Large intestine (tissue), 3 donors: ENCODE results near the gene GPHN. TPM values are rescaled to one million over a fixed set of nuclear protein-coding genes. Genes with fewer than 3 reads are reported as not detected.
A peak's percentile ranks its signal among the peaks of the same experiment; 100 is the strongest.

Experiments used
- DNase-seq, 2 donors: peaks; one replicate each; pipeline versions ENCODE4 v3.0.0 to v3.0.0-alpha.2; 2013
- H3K27ac ChIP-seq: one replicate; pipeline ENCODE4 v1.5.1; 2013; ENCODE audit warnings: low read length
- H3K27me3 ChIP-seq: 2 replicates; pipeline ENCODE4 v1.6.1; 2013; ENCODE audit warnings: low read length; ENCODE audit not compliant: control insufficient read depth, insufficient read depth
- H3K36me3 ChIP-seq: 2 replicates; pipeline ENCODE4 v1.6.1; 2013; ENCODE audit warnings: low read length; ENCODE audit not compliant: control insufficient read depth, insufficient read depth
- H3K4me1 ChIP-seq: one replicate; pipeline ENCODE4 v1.6.1; 2013; ENCODE audit warnings: low read length; ENCODE audit not compliant: control insufficient read depth, insufficient read depth
- H3K4me3 ChIP-seq: one replicate; pipeline ENCODE4 v1.5.1; 2013; ENCODE audit warnings: low read length
- H3K9me3 ChIP-seq: one replicate; pipeline ENCODE4 v1.6.1; 2013; ENCODE audit warnings: mild to moderate bottlenecking, low read depth, low read length, moderate library complexity; ENCODE audit not compliant: control insufficient read depth
- WGBS: methylation state at CpG from one replicate; pipeline ENCODE4 v1.1.5; 2013; ENCODE audit warnings: low lambda C conversion rate; ENCODE audit not compliant: insufficient coverage; 5-methylcytosine and 5-hydroxymethylcytosine counted together
- polyA plus RNA-seq: library from polyadenylated mRNA; unstranded; fragments of 120-200 nt; gene quantifications from one replicate; pipeline ENCODE4 v1.2.1, GENCODE V29; 2013

GPHN gene
- polyA plus RNA-seq, 1 donor = 26.1 TPM

- peaks cover 4% of the 10 kb centered on the region for H3K36me3 ChIP-seq
Observed at GRCh38 chr14:67133595-67134441, 625.9 kb downstream of the GPHN start.

DNA sequence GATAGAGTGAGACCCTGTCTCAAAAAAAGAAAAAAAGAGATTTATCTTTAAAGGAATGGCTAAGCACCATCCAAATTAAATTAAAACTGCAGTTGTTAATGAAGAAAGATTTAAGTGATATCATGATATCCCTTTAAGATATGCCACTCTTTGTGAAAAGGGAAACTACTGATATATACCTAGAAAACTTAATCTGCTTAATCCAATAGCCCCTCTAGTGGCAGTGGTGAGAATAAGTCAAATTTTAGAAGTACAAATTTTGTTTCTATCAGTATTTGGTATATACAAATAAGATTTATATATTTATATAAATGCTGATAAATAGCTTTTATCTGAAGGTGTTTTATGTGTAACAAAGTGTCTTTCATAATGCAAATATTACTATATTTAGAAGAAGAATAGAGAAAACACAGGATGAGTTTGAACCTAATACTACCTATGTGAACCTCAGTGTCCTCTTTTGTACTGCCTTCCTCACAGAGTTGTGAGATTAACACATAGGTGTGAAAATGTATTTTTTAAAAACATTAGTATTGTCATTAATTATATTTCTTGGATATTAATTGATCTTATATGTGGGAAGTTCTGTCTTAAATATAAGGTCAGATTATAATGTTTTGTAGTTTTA is 629.9 kb downstream of the GPHN start:
- H3K27me3 ChIP-seq = no peaks in the 10 kb centered on the region
- H3K9me3 ChIP-seq = no peaks in the 10 kb centered on the region
- H3K36me3 ChIP-seq = peaks cover 2% of the 10 kb centered on the region
- H3K4me3 ChIP-seq = no peak overlapping the region
- peaks cover 2% of the 10 kb centered on the region for H3K4me1 ChIP-seq
- no peak for DNase-seq
- H3K27ac ChIP-seq = no peak overlapping the region

More at GRCh38 chr14:67133595-67134441, 625.9 kb downstream of the GPHN start:
- H3K4me1 ChIP-seq = no peaks in the 10 kb centered on the region
- no peaks in the 10 kb centered on the region for H3K9me3 ChIP-seq
- 83% methylated on average over 3 of the region's 3 CpGs for WGBS
- no peak for DNase-seq
- H3K4me3 ChIP-seq = no peak overlapping the region
- H3K27me3 ChIP-seq = no peaks in the 10 kb centered on the region
- H3K27ac ChIP-seq = no peak overlapping the region

- Histone ChIP-seq H3K27ac (no peak overlapping the region), H3K9me3 (no peaks in the 10 kb centered on the region), H3K36me3 (peaks cover 6% of the 10 kb centered on the region), H3K27me3 (no peaks in the 10 kb centered on the region), H3K4me1 (peaks cover 2% of the 10 kb centered on the region), H3K4me3 (no peak overlapping the region)
- WGBS = 100% methylated on average over 2 of the region's 2 CpGs
- DNase-seq = no peak
Observed at GRCh38 chr14:67140556-67140955, 632.6 kb downstream of the GPHN start.

DNA sequence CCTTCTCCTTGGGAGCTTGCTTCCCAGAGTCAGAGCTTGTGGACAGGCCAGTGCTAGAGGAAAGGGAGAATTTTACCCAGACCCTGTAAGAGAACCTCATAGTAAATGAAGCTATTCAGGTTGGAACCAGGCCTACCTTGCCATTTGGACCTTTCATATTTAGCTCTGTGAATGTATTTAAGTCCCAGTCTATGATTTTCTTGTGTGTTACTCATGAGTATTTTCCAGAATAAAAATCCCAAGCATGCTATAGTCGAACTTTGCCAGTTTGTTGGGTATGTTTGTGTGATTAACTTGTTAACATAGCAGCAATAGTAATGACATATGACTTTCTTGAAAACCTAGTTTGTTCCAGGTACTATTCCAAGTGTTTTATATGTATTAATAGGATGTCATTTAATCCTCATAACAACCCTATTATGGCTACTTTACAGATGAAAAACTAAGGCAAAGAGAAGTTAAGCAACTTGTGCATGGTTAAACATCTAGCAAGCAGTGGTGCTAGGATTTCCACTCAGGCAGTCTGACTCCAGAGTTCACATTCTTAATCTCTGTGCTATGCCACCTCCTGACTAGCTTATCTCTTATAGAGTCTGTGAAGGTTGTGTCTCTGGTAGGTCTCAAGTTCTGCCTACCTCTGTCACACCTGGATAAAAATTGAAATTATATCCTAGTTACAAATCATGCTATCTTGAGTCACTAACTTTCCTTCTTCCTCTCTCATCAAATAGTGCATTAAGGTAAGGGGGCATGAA is 633.4 kb downstream of the GPHN start:
- WGBS = no CpG with 5 or more reads among the region's 1 CpG
- H3K27ac ChIP-seq = peak overlapping the region; percentile 57

DNA sequence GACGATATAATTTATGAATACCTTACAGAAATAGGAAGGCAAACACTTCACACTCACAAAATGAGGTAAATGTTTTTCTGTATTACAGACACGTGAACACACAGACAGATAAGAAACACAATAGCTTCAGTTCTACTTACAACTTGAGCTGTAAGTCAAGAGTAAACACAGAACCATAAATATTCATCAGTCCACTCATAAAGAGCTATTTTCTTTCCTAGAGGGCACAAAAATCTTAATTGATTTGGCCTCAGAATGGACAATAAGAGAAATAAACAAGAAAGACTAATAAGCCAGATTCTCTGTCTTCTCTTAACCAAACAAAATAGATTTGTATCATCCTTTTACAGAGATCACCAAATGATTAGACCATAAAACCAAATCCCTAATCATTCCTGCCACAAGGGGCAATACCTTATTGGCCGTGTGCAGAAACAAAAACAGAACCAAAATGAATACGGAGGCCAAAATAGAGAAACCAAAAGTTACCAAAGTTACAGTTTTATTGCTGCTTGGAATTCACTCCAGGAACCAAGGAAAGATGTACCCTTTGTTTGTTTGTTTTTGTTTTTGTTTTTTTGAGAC is 643.2 kb downstream of the GPHN start:
- no peaks in the 10 kb centered on the region for H3K27me3 ChIP-seq
- no peaks in the 10 kb centered on the region for H3K4me1 ChIP-seq
- no peak overlapping the region for H3K4me3 ChIP-seq
- WGBS = 71% methylated on average over 3 of the region's 4 CpGs
- DNase-seq = no peak
- H3K36me3 ChIP-seq = no peaks in the 10 kb centered on the region
- H3K27ac ChIP-seq = no peak overlapping the region
- H3K9me3 ChIP-seq = no peaks in the 10 kb centered on the region

More for the DNA sequence above, 633.4 kb downstream of the GPHN start:
- DNase-seq = peak; percentile 53 to 77
- Histone ChIP-seq H3K9me3 (no peaks in the 10 kb centered on the region), H3K36me3 (peaks cover 6% of the 10 kb centered on the region), H3K4me1 (peaks cover 2% of the 10 kb centered on the region), H3K4me3 (no peak overlapping the region), H3K27me3 (no peaks in the 10 kb centered on the region)

- Histone ChIP-seq H3K36me3 (no peaks in the 10 kb centered on the region), H3K4me3 (no peak overlapping the region), H3K27ac (no peak overlapping the region), H3K9me3 (no peaks in the 10 kb centered on the region), H3K4me1 (no peaks in the 10 kb centered on the region), H3K27me3 (no peaks in the 10 kb centered on the region)
- DNase-seq = no peak
Observed at GRCh38 chr14:67158566-67158965, 650.6 kb downstream of the GPHN start.

- H3K4me3 ChIP-seq = no peak overlapping the region
- H3K9me3 ChIP-seq = no peaks in the 10 kb centered on the region
- H3K27me3 ChIP-seq = no peaks in the 10 kb centered on the region
- no peaks in the 10 kb centered on the region for H3K36me3 ChIP-seq
- no peak for DNase-seq
- 100% methylated on average over 1 of the region's 4 CpGs for WGBS
- H3K27ac ChIP-seq = no peak overlapping the region
- H3K4me1 ChIP-seq = no peaks in the 10 kb centered on the region
Observed at GRCh38 chr14:67162385-67162784, 654.4 kb downstream of the GPHN start.

GRCh38 chr14:67166450-67166853 is 658.5 kb downstream of the GPHN start:
- Histone ChIP-seq H3K36me3 (no peaks in the 10 kb centered on the region), H3K27ac (no peak overlapping the region), H3K27me3 (no peaks in the 10 kb centered on the region), H3K4me1 (no peaks in the 10 kb centered on the region), H3K9me3 (no peaks in the 10 kb centered on the region), H3K4me3 (no peak overlapping the region)
- no CpG with 5 or more reads among the region's 5 CpGs for WGBS
- peak in 1 of 2 donors; percentile 29 for DNase-seq

DNA sequence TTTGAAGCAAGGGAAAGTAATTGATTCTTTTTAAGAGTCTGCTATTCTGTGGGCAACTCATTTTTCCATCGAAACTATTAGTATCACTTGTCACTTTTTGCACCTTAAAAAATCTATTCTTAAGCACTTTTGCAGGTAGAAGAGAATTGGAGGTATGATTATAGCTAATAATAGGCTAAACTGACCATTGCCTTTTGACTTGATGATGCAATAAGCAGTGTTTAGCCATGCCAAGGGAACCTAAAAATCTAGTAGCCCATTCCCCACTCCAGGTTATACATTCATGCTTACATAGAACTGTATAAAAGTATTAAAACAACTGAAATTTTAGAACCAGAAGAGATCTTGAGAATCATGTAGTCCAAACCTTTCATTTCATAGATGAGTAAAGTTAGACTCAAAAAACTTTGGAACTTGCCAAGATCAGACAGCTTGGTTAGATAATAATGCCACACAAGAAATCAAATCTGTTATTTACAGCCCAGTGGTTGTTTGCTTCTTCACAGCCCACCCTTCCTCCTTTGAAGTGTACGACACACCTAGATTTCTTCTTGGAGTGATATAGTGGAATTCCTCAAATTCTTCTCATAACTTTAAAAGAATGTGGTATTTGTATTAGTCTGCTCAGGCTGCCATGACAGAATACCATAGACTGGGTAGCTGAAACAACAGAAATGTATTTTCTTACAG is 659.6 kb downstream of the GPHN start:
- no peak for DNase-seq
- Histone ChIP-seq H3K27ac (no peak overlapping the region), H3K4me3 (no peak overlapping the region), H3K4me1 (no peaks in the 10 kb centered on the region), H3K27me3 (no peaks in the 10 kb centered on the region), H3K9me3 (no peaks in the 10 kb centered on the region), H3K36me3 (peaks cover 5% of the 10 kb centered on the region)
- WGBS = no CpG with 5 or more reads among the region's 2 CpGs

DNA sequence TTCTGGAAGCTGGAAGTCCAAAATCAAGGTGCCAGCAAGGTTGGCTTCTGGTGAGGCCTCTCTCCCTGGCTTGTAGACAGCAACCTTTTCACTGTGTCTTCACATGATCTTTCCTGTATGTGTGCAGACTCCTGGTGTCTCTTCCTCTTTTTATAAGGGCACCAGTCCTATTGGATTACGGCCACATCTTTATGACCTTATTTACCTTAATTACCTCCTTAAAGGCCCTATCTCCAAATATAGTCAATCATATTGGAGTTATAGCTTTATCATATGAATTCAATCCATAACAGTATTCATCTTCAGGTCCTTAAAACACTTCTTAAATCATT is 660.1 kb downstream of the GPHN start:
- no peak overlapping the region for H3K27ac ChIP-seq
- peaks cover 5% of the 10 kb centered on the region for H3K36me3 ChIP-seq
- H3K9me3 ChIP-seq = no peaks in the 10 kb centered on the region
- no peak for DNase-seq
- H3K27me3 ChIP-seq = no peaks in the 10 kb centered on the region
- 75% methylated on average over 1 of the region's 1 CpG for WGBS
- H3K4me1 ChIP-seq = no peaks in the 10 kb centered on the region
- no peak overlapping the region for H3K4me3 ChIP-seq
